HL-60 (cell line): ENCODE data around the gene SYTL2.

Source experiments
- DNase-seq, 2 experiments: peaks; one replicate each; pipeline ENCODE4 v3.0.0-alpha.2; 2010 to 2020; ENCODE audit warnings: low read depth in 1 of 2, low spot score in 1 of 2
- H3K27ac ChIP-seq: fragments of 250-450 bp; sonication (Bioruptor Pico); replicated peaks from 2 replicates; pipeline ENCODE4 v1.5.1; 2020; ENCODE audit warnings: mild to moderate bottlenecking, moderate library complexity
- H3K27me3 ChIP-seq: fragments of 250-450 bp; sonication (Bioruptor Pico); 2 replicates; pipeline ENCODE4 v1.5.1; 2021; ENCODE audit warnings: mild to moderate bottlenecking, moderate library complexity; ENCODE audit not compliant: insufficient read depth, poor library complexity, severe bottlenecking
- H3K4me3 ChIP-seq: replicated peaks from 2 replicates; pipeline ENCODE4 v1.5.1; 2011; ENCODE audit warnings: mild to moderate bottlenecking, control low read depth, low read length; ENCODE audit not compliant: insufficient read depth
- CTCF ChIP-seq: IDR thresholded peaks from one replicate; pipeline ENCODE4 v1.5.1; 2011; ENCODE audit warnings: low read length, control low read depth, inconsistent platforms; ENCODE audit not compliant: insufficient read depth
- GABPA ChIP-seq: IDR thresholded peaks from 2 replicates; pipeline ENCODE4 v1.6.1; 2012; ENCODE audit warnings: low read depth
- POLR2AphosphoS5 ChIP-seq: IDR thresholded peaks from 2 replicates; pipeline ENCODE4 v1.6.1; 2012; ENCODE audit warnings: low read depth
- REST ChIP-seq: IDR thresholded peaks from 2 replicates; pipeline ENCODE4 v1.6.1; 2012; ENCODE audit warnings: low read depth; ENCODE audit not compliant: insufficient replicate concordance
- SPI1 ChIP-seq: IDR thresholded peaks from 2 replicates; pipeline ENCODE4 v1.6.1; 2012; ENCODE audit warnings: low read depth, mild to moderate bottlenecking, borderline replicate concordance

The SYTL2 gene

GRCh38 chr11:85828640-85828978 lies 17.7 kb upstream of the SYTL2 start:
- Histone ChIP-seq H3K27me3 (no peaks in the 10 kb centered on the region), H3K4me3 (no peak overlapping the region), H3K27ac (no peak overlapping the region)
- TF ChIP-seq SPI1 (no peak), POLR2AphosphoS5 (no peak), CTCF (no peak), REST (no peak), GABPA (no peak)
- no peak for DNase-seq

- TF ChIP-seq SPI1 (no peak), CTCF (no peak), REST (no peak), GABPA (no peak), POLR2AphosphoS5 (no peak)
- H3K4me3 ChIP-seq: no peak overlapping the region
- no peaks in the 10 kb centered on the region for H3K27me3 ChIP-seq
- no peak overlapping the region for H3K27ac ChIP-seq
- DNase-seq: no peak
Observed at GRCh38 chr11:85827748-85828639, 17.1 kb upstream of the SYTL2 start.

- Histone ChIP-seq H3K27me3 (no peaks in the 10 kb centered on the region), H3K27ac (no peak overlapping the region), H3K4me3 (no peak overlapping the region)
- TF ChIP-seq SPI1 (no peak), POLR2AphosphoS5 (no peak), CTCF (no peak), GABPA (no peak), REST (no peak)
- DNase-seq: peak in 1 of 2 experiments; percentile 17
Observed at GRCh38 chr11:85826116-85826855, 15.3 kb upstream of the SYTL2 start.
